OCI-LY7 (cell line): ENCODE results near the gene PFKP. TPM values are rescaled to one million over a fixed set of nuclear protein-coding genes. Genes with fewer than 3 reads are reported as not detected.

Experiments used
- total RNA-seq, 2 experiments: library from RNA; depleted of rRNA in 1 of 2; stranded (reverse); fragments of >200 nt in 1 of 2; shearing (Covaris generic) in 1 of 2; gene quantifications; 2 replicates each; pipeline ENCODE4 v1.2.3, GENCODE V29; 2014 to 2022

The PFKP gene
- total RNA-seq, 2 experiments from 2014 or later, result 85.4 to 154 TPM

Other genes with a start within 250 kb of the PFKP start
- 34.6 and 44.3 TPM in 2 replicates for gene PITRM1, start 105.2 kb downstream of the PFKP start, total RNA-seq (2014; rRNA removed; shearing (Covaris generic))
- 37.1 and 40.3 TPM in 2 replicates for gene PITRM1, start 105.2 kb downstream of the PFKP start, total RNA-seq (2022)